CD14-positive monocyte (primary cell): ENCODE measurements around the gene PRKN. TPM values are rescaled to one million over a fixed set of nuclear protein-coding genes. Genes with fewer than 3 reads are reported as not detected.

Experiments
- DNase-seq, 3 donors: peaks; one replicate each; pipeline ENCODE4 v3.0.0-alpha.2; 2011 to 2022
- H2AFZ ChIP-seq: 2 replicates; pipeline ENCODE4 v1.6.0; 2012; ENCODE audit warnings: mild to moderate bottlenecking, low read depth, low read length, inconsistent platforms; ENCODE audit not compliant: insufficient read depth, poor library complexity, severe bottlenecking
- H3K27ac ChIP-seq, 2 donors: 1 replicate in 1 of 2; 2 replicates in 1 of 2; pipeline ENCODE4 v1.5.1; 2012 to 2013; ENCODE audit warnings: low read length in 2 of 2, control low read depth in 1 of 2, inconsistent platforms in 1 of 2, low read depth in 1 of 2, mild to moderate bottlenecking in 1 of 2
- H3K27me3 ChIP-seq, 2 donors: one replicate each; pipeline versions ENCODE4 v1.6.0 to v1.6.1; 2011 to 2013; ENCODE audit warnings: low read length in 2 of 2; ENCODE audit not compliant: control insufficient read depth in 2 of 2, insufficient read depth in 2 of 2
- H3K36me3 ChIP-seq, 2 donors: replicated peaks in 1 of 2; 1 replicate in 1 of 2; 2 replicates in 1 of 2; pipeline versions ENCODE4 v1.5.1 to v1.6.1; 2012 to 2013; ENCODE audit warnings: low read length in 2 of 2, control low read depth in 1 of 2, inconsistent platforms in 1 of 2, mild to moderate bottlenecking in 1 of 2; ENCODE audit not compliant: insufficient read depth in 2 of 2, control insufficient read depth in 1 of 2
- H3K4me1 ChIP-seq, 2 donors: 1 replicate in 1 of 2; 2 replicates in 1 of 2; pipeline versions ENCODE4 v1.5.1 to v1.6.1; 2012 to 2013; ENCODE audit warnings: low read length in 2 of 2, control low read depth in 1 of 2, inconsistent platforms in 1 of 2, mild to moderate bottlenecking in 1 of 2, moderate library complexity in 1 of 2; ENCODE audit not compliant: insufficient read depth in 2 of 2, control insufficient read depth in 1 of 2
- H3K4me2 ChIP-seq: replicated peaks from 2 replicates; pipeline ENCODE3; 2012; ENCODE audit warnings: low read length, moderate library complexity, mild to moderate bottlenecking; ENCODE audit not compliant: poor library complexity, severe bottlenecking; ENCODE audit errors: extremely low read depth
- H3K4me3 ChIP-seq, 3 experiments: fragments of 200-600 bp in 1 of 3; sonication (generic) in 1 of 3; replicated peaks in 1 of 3; 1 replicate in 2 of 3; 2 replicates in 1 of 3; pipeline ENCODE4 v1.5.1; 2011 to 2013; ENCODE audit warnings: low read length in 3 of 3, mild to moderate bottlenecking in 3 of 3, control low read depth in 2 of 3, low read depth in 2 of 3, inconsistent platforms in 1 of 3, moderate library complexity in 1 of 3
- H3K79me2 ChIP-seq: 2 replicates; pipeline ENCODE4 v1.6.0; 2012; ENCODE audit warnings: mild to moderate bottlenecking, control low read depth, inconsistent platforms, low read length, moderate library complexity; ENCODE audit not compliant: insufficient read depth
- H3K9ac ChIP-seq: 2 replicates; pipeline ENCODE4 v1.6.0; 2017; ENCODE audit warnings: low read length, mild to moderate bottlenecking; ENCODE audit not compliant: insufficient read depth, poor library complexity, severe bottlenecking
- H3K9me3 ChIP-seq, 2 donors: replicated peaks in 1 of 2; 1 replicate in 1 of 2; 2 replicates in 1 of 2; pipeline versions ENCODE4 v1.5.1 to v1.6.1; 2012 to 2013; ENCODE audit warnings: low read length in 2 of 2, control low read depth in 1 of 2; ENCODE audit not compliant: control insufficient read depth in 1 of 2, insufficient read depth in 1 of 2
- H4K20me1 ChIP-seq: 2 replicates; pipeline ENCODE4 v1.6.0; 2012; ENCODE audit warnings: mild to moderate bottlenecking, low read length, control low read depth, moderate library complexity; ENCODE audit not compliant: insufficient read depth
- H3K27ac Mint-ChIP-seq, 7 donors: one replicate each; pipeline ENCODE4 v1.8.0; 2020; ENCODE audit warnings: mild to moderate bottlenecking in 7 of 7, mixed read lengths in 7 of 7, moderate library complexity in 6 of 7, inconsistent platforms in 2 of 7
- H3K27me3 Mint-ChIP-seq, 3 donors: one replicate each; pipeline ENCODE4 v1.8.0; 2021 to 2022; ENCODE audit warnings: low read depth in 3 of 3, mild to moderate bottlenecking in 3 of 3, mixed read lengths in 3 of 3, moderate library complexity in 3 of 3, inconsistent platforms in 1 of 3
- H3K36me3 Mint-ChIP-seq, 2 donors: one replicate each; pipeline ENCODE4 v1.8.0; 2020; ENCODE audit warnings: mixed read lengths in 2 of 2, inconsistent platforms in 1 of 2, mild to moderate bottlenecking in 1 of 2
- H3K4me1 Mint-ChIP-seq: one replicate; pipeline ENCODE4 v1.8.0; 2020; ENCODE audit warnings: mild to moderate bottlenecking, mixed read lengths
- H3K4me3 Mint-ChIP-seq, 2 donors: one replicate each; pipeline ENCODE4 v1.8.0; 2020; ENCODE audit warnings: mild to moderate bottlenecking in 2 of 2, mixed read lengths in 2 of 2, moderate library complexity in 1 of 2
- H3K9me3 Mint-ChIP-seq, 7 donors: one replicate each; pipeline ENCODE4 v1.8.0; 2020 to 2022; ENCODE audit warnings: mixed read lengths in 7 of 7, mild to moderate bottlenecking in 6 of 7, moderate library complexity in 6 of 7, inconsistent platforms in 2 of 7
- CTCF ChIP-seq: fragments of 200-600 bp; IDR thresholded peaks from one replicate; pipeline ENCODE4 v1.8.0; 2022; ENCODE audit warnings: antibody characterized with exemption, mild to moderate bottlenecking
- WGBS: methylation state at CpG from one replicate; pipeline ENCODE4 v1.1.5; 2013; ENCODE audit warnings: missing lambda C conversion rate; ENCODE audit not compliant: insufficient coverage; 5-methylcytosine and 5-hydroxymethylcytosine counted together
- intact Hi-C, 2 donors: fragments of 100-400 bp; cut with micrococcal nuclease; formaldehyde crosslinking; loops; one replicate each; pipeline versions ENCODE4 v1.15.0 to v1.15.1; 2023
- polyA plus RNA-seq, 3 donors: library from polyadenylated mRNA; depleted of rRNA in 1 of 3; unstranded in 2 of 3; stranded (reverse) in 1 of 3; fragments of 300-500 nt in 2 of 3; fragments of >200 nt in 1 of 3; fragmentation: Illumina TruSeq in 2 of 3; gene quantifications; 1 replicate in 2 of 3; 2 replicates in 1 of 3; pipeline ENCODE4 v1.2.3, GENCODE V29; 2012 to 2021

The PRKN gene
- polyA plus RNA-seq, 3 donors = 0.19 to 0.21 TPM; not detected in 1

- Histone ChIP-seq H3K4me2 (no peak overlapping the region), H3K4me3 (no peak overlapping the region), H3K4me1 (no peaks in the 10 kb centered on the region), H3K27ac (no peak overlapping the region), H3K36me3 (no peaks in the 10 kb centered on the region), H4K20me1 (no peaks in the 10 kb centered on the region), H3K9ac (no peak overlapping the region), H3K79me2 (no peaks in the 10 kb centered on the region), H3K9me3 (peaks cover 5% of the 10 kb centered on the region in 2 donors), H2AFZ (no peak overlapping the region), H3K27me3 (no peaks in the 10 kb centered on the region)
- Mint-ChIP-seq H3K4me1 (no peaks in the 10 kb centered on the region), H3K27me3 (no peaks in the 10 kb centered on the region), H3K36me3 (no peaks in the 10 kb centered on the region), H3K4me3 (no peak overlapping the region), H3K9me3 (peaks cover 3 to 10% (median 7%) of the 10 kb centered on the region in 7 donors), H3K27ac (no peak overlapping the region)
- no peak for DNase-seq
- WGBS = 100% methylated on average over 1 of the region's 4 CpGs
- no peak for TF ChIP-seq CTCF
- intact Hi-C loops = no loop called here
Observed at GRCh38 chr6:161788531-161788930, 939.0 kb downstream of the PRKN start.

GRCh38 chr6:161772176-161772575, 955.4 kb downstream of the PRKN start:
- H3K27ac ChIP-seq = no peak overlapping the region
- H3K36me3 ChIP-seq = no peaks in the 10 kb centered on the region
- Mint-ChIP-seq H3K9me3 (peaks cover 0 to 4% (median 0%) of the 10 kb centered on the region in 7 donors), H3K4me1 (no peaks in the 10 kb centered on the region), H3K27ac (no peak overlapping the region), H3K4me3 (no peak overlapping the region), H3K36me3 (no peaks in the 10 kb centered on the region), H3K27me3 (peaks cover 0 to 1% (median 0%) of the 10 kb centered on the region in 3 donors)
- DNase-seq = no peak
- no peak for TF ChIP-seq CTCF
- intact Hi-C loops = no loop called here
- no peaks in the 10 kb centered on the region for H3K79me2 ChIP-seq
- WGBS = 8% methylated on average over 2 of the region's 7 CpGs
- H3K27me3 ChIP-seq = no peaks in the 10 kb centered on the region
- H3K4me2 ChIP-seq = no peak overlapping the region
- no peak overlapping the region for H3K9ac ChIP-seq
- H2AFZ ChIP-seq = no peak overlapping the region
- no peak overlapping the region for H3K4me3 ChIP-seq
- H4K20me1 ChIP-seq = no peaks in the 10 kb centered on the region
- H3K9me3 ChIP-seq = peaks cover 0 to 3% of the 10 kb centered on the region in 2 donors
- no peaks in the 10 kb centered on the region for H3K4me1 ChIP-seq
